ENCODE measurements around the gene TMEM141.
"Not testable (repeated sequence)": the region's sequence is repeated elsewhere in the genome, so short reads cannot be mapped to it uniquely, and the experiment has no call there.

Gene TMEM141

DNA sequence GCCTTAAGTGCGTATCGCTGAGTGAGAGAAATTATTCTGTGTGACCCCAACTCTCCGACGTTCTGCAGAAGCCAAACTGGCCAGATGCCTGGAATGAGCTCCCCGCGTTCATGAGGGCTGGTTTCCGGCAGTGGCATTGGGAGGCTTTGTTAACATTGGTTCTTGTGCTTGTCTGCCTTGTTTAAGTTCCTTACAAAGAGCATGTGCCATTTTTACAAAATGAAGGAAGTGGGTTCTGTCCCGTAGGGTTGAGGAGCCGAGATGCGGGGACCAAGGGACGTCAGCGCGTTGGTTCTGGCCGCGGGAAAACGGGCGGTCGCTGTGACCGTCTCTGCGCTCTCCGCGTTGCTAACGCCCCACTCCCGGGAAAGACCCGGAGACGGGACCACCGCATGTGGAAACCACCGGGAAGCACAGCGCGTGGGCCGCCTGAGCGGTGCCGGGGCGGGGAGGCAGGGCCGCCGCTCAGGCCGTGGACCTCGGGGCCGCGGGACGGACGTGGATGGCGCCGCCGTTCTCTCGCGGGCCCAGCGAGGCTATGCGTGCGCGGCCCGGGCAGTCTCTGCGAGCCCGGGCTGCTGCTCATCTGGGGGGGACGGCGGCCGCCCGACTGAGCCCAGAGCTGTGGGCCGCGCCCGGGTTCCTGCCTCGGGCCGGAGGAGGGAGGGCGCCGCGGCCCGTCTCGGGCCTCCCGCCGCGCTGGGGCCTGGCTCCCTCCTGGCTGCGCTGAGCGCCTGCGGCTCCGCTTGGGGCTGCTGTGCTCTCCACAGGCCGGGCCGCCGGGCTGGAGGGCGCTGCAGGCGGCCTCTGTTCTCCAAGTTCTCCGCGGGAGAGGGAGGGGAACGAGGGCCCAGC, 30.1 kb downstream of the TMEM141 start:
- no peak for DNase-seq

GRCh38 chr9:136821826-136822544, 30.8 kb downstream of the TMEM141 start:
- DNase-seq, result no peak

GRCh38 chr9:136823136-136824046, 32.2 kb downstream of the TMEM141 start:
- DNase-seq, result no peak

- DNase-seq, result no peak
Observed at GRCh38 chr9:136824496-136825225, 33.5 kb downstream of the TMEM141 start.

GRCh38 chr9:136825295-136826187, 34.4 kb downstream of the TMEM141 start:
- no peak for DNase-seq

GRCh38 chr9:136826188-136826541, 35.0 kb downstream of the TMEM141 start:
- DNase-seq, result no peak

DNA sequence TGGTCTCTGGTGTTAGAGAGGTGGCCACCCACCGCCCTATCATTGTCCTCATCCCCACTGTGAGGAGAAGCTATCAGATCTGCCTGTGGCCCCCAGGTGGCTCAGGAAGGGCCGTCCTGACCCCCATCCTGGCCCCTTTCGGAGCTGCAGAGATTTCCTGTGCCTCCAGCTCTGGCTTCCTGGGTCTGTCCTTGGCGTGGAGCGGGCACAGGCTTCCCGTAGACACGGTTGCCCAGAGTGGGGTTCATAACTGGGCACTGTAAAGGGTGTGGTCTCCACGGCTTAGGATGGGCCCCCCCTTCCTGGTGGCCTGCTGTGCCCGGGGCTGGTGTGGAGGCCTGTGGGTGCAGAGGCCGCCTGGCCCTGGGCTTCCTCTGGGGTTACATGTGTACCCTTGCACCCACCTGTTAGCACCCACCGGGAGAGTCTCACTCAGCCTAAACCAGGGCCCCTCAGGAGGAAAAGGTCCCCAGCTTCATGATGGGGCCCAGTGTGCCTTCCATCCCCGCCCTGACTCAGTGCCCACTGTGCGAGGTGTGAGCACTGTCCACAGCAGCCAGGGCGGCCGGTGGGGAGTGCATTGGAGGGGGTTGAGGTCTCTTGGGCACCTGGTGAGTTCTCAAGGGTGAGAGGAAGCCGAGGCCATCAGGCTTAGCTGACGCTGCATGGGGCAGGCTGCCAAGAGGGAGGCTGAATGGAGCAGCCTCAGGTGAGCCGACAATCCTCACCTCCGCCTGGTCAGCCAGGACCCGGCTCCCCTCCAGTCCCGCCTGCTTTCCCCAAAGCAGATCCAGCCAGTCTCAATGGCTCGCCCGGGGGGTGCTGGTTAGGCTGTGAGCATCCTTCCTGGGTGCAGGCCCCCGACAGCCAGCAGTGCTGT, 35.8 kb downstream of the TMEM141 start:
- DNase-seq, result no peak

- DNase-seq, result no peak
Observed at GRCh38 chr9:136827794-136828473, 36.8 kb downstream of the TMEM141 start.

- no peak for DNase-seq
Observed at GRCh38 chr9:136828474-136829140, 37.5 kb downstream of the TMEM141 start.

GRCh38 chr9:136829412-136829811, 38.3 kb downstream of the TMEM141 start:
- DNase-seq, result no peak

- DNase-seq, result no peak
Observed at GRCh38 chr9:136829981-136830885, 39.1 kb downstream of the TMEM141 start.

DNA sequence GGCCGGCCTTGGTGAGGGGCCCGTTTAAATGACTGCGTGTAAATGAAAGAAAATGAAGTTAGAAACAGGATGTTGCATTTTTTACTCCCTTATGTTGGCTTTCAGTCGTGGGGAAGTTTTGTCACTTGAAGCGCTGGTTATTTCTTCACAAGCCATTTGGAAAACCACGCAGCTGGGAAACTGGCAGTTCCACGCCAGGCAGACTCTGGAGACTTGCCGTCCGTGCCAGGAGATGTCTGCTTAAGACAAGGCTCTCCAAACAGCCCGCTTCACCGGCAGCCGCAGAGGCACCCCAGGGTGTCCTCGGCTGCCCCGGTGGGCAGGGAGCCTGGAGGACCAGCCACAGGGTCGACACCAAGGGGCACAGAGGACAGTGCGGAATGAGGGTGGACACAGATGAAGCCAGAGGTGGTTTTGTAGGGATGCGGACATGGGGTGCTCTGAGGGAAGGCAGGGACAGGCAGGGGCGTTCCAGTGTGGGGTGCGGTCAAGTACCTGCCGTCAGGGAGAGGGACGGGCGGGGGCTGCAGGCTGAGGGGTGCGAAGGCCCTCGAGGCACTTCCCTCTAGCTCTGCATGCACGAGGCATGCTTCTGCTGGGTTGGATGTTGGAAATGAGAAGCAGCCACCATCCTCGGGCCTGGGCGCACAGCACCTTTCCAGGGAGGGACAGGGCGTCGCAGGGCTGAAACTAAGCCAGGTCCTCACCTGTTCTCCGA, 40.0 kb downstream of the TMEM141 start:
- DNase-seq, result no peak

DNA sequence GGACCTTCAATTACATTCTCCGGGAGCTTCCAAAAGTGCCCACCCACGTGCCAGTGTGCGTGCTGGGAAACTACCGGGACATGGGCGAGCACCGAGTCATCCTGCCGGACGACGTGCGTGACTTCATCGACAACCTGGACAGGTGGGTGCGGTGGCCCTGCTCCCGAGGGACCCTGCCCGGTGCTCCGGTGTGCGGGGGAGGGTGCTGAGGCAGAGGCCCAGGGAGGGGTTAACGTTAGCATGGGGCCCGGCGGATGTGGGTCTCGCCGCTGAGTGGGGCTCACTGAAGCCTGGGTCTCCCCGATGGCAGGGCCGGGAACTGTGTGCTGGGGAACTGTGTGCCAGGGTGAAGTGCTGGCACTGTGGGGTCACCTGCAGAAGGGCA, 40.6 kb downstream of the TMEM141 start:
- DNase-seq, result no peak

GRCh38 chr9:136832581-136832980, 41.4 kb downstream of the TMEM141 start:
- DNase-seq, result no peak

GRCh38 chr9:136833381-136834048, 42.4 kb downstream of the TMEM141 start:
- DNase-seq, result not testable (repeated sequence)

GRCh38 chr9:136835162-136835931, 44.2 kb downstream of the TMEM141 start:
- DNase-seq, result no peak

Data from SIG-M5 (cell line).